Neutrophil (primary cell): ENCODE results near the gene FBN3.

Source experiments
- H3K27ac ChIP-seq: fragments of 200-600 bp; sonication (generic); 2 replicates; pipeline ENCODE4 v1.5.1; 2016; ENCODE audit warnings: mild to moderate bottlenecking, moderate library complexity
- H3K27me3 ChIP-seq: fragments of 200-600 bp; sonication (generic); 2 replicates; pipeline ENCODE4 v1.6.0; 2016; ENCODE audit warnings: mild to moderate bottlenecking
- H3K36me3 ChIP-seq: fragments of 200-600 bp; sonication (generic); 2 replicates; pipeline ENCODE4 v1.5.1; 2017
- H3K4me1 ChIP-seq, 2 experiments: fragments of 200-600 bp in 1 of 2; sonication (generic) in 1 of 2; 1 replicate in 1 of 2; 2 replicates in 1 of 2; pipeline versions ENCODE4 v1.5.1 to v1.6.1; 2013 to 2016; ENCODE audit warnings: low read depth in 1 of 2, low read length in 1 of 2, mild to moderate bottlenecking in 1 of 2, moderate library complexity in 1 of 2; ENCODE audit not compliant: control insufficient read depth in 1 of 2, insufficient read depth in 1 of 2
- H3K4me3 ChIP-seq, 2 experiments: fragments of 200-600 bp in 1 of 2; sonication (generic) in 1 of 2; 1 replicate in 1 of 2; 2 replicates in 1 of 2; pipeline ENCODE4 v1.5.1; 2013 to 2016; ENCODE audit warnings: low read depth in 1 of 2, low read length in 1 of 2, mild to moderate bottlenecking in 1 of 2, moderate library complexity in 1 of 2
- H3K9me3 ChIP-seq: fragments of 200-600 bp; sonication (generic); 2 replicates; pipeline ENCODE4 v1.5.1; 2016
- TF ChIP-seq, protein P1 (sequence below): fragments of 200-600 bp; sonication (generic); IDR thresholded peaks from 2 replicates; pipeline ENCODE4 v1.5.1; 2016; ENCODE audit warnings: antibody characterized with exemption

FBN3 gene

GRCh38 chr19:8021374-8021773 is 128.0 kb downstream of the FBN3 start:
- H3K9me3 ChIP-seq: no peaks in the 10 kb centered on the region
- H3K36me3 ChIP-seq: no peaks in the 10 kb centered on the region
- TF ChIP-seq, protein P1, sequence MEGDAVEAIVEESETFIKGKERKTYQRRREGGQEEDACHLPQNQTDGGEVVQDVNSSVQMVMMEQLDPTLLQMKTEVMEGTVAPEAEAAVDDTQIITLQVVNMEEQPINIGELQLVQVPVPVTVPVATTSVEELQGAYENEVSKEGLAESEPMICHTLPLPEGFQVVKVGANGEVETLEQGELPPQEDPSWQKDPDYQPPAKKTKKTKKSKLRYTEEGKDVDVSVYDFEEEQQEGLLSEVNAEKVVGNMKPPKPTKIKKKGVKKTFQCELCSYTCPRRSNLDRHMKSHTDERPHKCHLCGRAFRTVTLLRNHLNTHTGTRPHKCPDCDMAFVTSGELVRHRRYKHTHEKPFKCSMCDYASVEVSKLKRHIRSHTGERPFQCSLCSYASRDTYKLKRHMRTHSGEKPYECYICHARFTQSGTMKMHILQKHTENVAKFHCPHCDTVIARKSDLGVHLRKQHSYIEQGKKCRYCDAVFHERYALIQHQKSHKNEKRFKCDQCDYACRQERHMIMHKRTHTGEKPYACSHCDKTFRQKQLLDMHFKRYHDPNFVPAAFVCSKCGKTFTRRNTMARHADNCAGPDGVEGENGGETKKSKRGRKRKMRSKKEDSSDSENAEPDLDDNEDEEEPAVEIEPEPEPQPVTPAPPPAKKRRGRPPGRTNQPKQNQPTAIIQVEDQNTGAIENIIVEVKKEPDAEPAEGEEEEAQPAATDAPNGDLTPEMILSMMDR: no peak
- no peak overlapping the region for H3K4me3 ChIP-seq
- H3K27ac ChIP-seq: no peak overlapping the region
- H3K4me1 ChIP-seq: no peaks in the 10 kb centered on the region
- no peaks in the 10 kb centered on the region for H3K27me3 ChIP-seq

DNA sequence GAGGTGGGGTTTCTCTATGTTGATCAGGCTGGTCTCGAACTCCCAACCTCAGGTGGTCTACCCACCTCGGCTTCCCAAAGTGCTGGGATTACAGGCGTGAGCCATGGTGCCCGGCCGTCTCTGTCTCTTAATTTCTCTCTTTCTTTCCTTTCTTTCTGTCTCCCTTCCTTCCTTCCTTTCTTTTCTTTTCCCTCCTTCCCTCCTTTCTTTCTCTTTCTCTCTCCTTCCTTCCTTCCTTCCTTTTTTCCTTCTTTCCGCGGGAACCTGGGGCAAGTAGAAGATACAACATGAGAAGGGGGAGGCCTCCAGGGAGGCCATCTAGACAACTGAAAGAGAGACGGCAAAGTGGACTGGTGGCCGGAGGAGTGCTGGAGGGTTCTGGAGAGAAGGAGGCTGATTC is 128.7 kb downstream of the FBN3 start:
- Histone ChIP-seq H3K27ac (no peak overlapping the region), H3K36me3 (no peaks in the 10 kb centered on the region), H3K4me3 (no peak overlapping the region), H3K27me3 (no peaks in the 10 kb centered on the region), H3K9me3 (no peaks in the 10 kb centered on the region), H3K4me1 (no peaks in the 10 kb centered on the region)
- TF ChIP-seq, protein P1: no peak

DNA sequence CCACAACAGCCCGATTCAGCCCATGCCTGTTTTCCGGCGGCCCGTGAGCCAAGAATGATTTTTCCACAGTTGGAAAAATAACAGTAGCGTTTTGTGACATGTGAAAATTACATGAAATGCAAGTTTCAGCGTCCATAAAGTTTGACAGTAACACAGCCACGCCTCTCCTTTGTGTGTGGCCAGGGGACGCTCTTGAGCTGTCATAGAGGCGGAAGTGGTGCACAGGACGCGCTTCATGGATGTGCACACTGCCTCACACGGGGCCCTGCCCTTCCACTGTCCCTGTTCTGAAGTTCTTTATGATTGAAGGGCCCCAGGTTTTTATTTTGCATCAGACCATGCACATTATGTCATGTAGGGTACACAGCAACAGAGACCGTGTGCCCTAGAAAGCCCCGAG is 131.6 kb downstream of the FBN3 start:
- no peaks in the 10 kb centered on the region for H3K36me3 ChIP-seq
- no peak overlapping the region for H3K4me3 ChIP-seq
- H3K27ac ChIP-seq: no peak overlapping the region
- H3K9me3 ChIP-seq: no peaks in the 10 kb centered on the region
- TF ChIP-seq, protein P1: no peak
- no peaks in the 10 kb centered on the region for H3K4me1 ChIP-seq
- no peaks in the 10 kb centered on the region for H3K27me3 ChIP-seq
